Liver (tissue), 2 donors: ENCODE measurements around the gene WDR7.

Experiments used
- TF ChIP-seq, protein P1 (sequence below): fragments of 150-350 bp; IDR thresholded peaks from 2 replicates; pipeline ENCODE4 v1.5.1; 2017; ENCODE audit warnings: improper control_type of control experiment, low read depth, low read length; ENCODE audit not compliant: missing input control
- TF ChIP-seq, protein P2 (sequence below): IDR thresholded peaks from 2 replicates; pipeline ENCODE4 v1.6.1; 2016; ENCODE audit warnings: antibody characterized with exemption, mild to moderate bottlenecking
- donor health status: healthy.

DNA sequence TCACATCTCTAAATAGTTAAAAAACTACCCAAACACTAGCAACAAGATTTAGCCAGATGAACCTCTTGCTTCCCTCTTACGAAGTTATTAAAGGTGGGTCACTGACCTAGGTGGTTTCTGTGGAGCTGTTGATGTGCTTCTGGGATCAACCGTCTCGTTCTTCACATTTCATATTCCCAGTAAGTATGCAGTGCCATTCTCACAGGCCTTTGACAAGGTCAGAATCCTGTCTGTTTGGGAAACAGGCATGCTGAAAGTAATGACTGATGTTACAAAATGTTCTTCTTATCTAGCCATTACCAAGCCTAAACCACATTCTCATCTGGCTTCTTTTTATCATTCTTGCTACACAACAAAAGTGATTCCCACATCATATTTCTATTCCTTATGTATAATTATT, 70.3 kb downstream of the WDR7 start:
- TF ChIP-seq, protein P1, sequence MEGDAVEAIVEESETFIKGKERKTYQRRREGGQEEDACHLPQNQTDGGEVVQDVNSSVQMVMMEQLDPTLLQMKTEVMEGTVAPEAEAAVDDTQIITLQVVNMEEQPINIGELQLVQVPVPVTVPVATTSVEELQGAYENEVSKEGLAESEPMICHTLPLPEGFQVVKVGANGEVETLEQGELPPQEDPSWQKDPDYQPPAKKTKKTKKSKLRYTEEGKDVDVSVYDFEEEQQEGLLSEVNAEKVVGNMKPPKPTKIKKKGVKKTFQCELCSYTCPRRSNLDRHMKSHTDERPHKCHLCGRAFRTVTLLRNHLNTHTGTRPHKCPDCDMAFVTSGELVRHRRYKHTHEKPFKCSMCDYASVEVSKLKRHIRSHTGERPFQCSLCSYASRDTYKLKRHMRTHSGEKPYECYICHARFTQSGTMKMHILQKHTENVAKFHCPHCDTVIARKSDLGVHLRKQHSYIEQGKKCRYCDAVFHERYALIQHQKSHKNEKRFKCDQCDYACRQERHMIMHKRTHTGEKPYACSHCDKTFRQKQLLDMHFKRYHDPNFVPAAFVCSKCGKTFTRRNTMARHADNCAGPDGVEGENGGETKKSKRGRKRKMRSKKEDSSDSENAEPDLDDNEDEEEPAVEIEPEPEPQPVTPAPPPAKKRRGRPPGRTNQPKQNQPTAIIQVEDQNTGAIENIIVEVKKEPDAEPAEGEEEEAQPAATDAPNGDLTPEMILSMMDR: no peak
- TF ChIP-seq, protein P2, sequence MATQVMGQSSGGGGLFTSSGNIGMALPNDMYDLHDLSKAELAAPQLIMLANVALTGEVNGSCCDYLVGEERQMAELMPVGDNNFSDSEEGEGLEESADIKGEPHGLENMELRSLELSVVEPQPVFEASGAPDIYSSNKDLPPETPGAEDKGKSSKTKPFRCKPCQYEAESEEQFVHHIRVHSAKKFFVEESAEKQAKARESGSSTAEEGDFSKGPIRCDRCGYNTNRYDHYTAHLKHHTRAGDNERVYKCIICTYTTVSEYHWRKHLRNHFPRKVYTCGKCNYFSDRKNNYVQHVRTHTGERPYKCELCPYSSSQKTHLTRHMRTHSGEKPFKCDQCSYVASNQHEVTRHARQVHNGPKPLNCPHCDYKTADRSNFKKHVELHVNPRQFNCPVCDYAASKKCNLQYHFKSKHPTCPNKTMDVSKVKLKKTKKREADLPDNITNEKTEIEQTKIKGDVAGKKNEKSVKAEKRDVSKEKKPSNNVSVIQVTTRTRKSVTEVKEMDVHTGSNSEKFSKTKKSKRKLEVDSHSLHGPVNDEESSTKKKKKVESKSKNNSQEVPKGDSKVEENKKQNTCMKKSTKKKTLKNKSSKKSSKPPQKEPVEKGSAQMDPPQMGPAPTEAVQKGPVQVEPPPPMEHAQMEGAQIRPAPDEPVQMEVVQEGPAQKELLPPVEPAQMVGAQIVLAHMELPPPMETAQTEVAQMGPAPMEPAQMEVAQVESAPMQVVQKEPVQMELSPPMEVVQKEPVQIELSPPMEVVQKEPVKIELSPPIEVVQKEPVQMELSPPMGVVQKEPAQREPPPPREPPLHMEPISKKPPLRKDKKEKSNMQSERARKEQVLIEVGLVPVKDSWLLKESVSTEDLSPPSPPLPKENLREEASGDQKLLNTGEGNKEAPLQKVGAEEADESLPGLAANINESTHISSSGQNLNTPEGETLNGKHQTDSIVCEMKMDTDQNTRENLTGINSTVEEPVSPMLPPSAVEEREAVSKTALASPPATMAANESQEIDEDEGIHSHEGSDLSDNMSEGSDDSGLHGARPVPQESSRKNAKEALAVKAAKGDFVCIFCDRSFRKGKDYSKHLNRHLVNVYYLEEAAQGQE: no peak
